PFSK-1 (cell line): ENCODE measurements around the gene NRG3.
A peak's percentile ranks its signal among the peaks of the same experiment; 100 is the strongest.

Experiments
- FOXP2 ChIP-seq: optimal IDR thresholded peaks from 2 replicates; pipeline ENCODE3; 2011; ENCODE audit warnings: borderline replicate concordance, control low read depth, inconsistent platforms; ENCODE audit not compliant: insufficient read depth; ENCODE audit errors: extremely low read length, extremely low read depth
- POLR2AphosphoS5 ChIP-seq: IDR thresholded peaks from 2 replicates; pipeline ENCODE4 v1.6.1; 2012; ENCODE audit warnings: low read depth, mild to moderate bottlenecking, control low read depth, low read length, moderate library complexity
- SIN3A ChIP-seq: IDR thresholded peaks from 2 replicates; pipeline ENCODE4 v1.6.1; 2012; ENCODE audit warnings: mild to moderate bottlenecking, low read length, moderate library complexity, borderline replicate concordance; ENCODE audit not compliant: insufficient read depth
- TAF1 ChIP-seq: IDR thresholded peaks from 2 replicates; pipeline ENCODE4 v1.6.1; 2012; ENCODE audit warnings: low read length, control low read depth, borderline replicate concordance; ENCODE audit not compliant: insufficient read depth
- TF ChIP-seq, protein P1 (sequence below), 2 experiments: IDR thresholded peaks; 2 replicates each; pipeline versions ENCODE4 v1.6.1 to v1.8.0; 2011 to 2012; ENCODE audit warnings: low read depth in 2 of 2, low read length in 2 of 2, control low read depth in 1 of 2, inconsistent platforms in 1 of 2, mild to moderate bottlenecking in 1 of 2, moderate library complexity in 1 of 2; ENCODE audit not compliant: insufficient read depth in 1 of 2

NRG3 gene

DNA sequence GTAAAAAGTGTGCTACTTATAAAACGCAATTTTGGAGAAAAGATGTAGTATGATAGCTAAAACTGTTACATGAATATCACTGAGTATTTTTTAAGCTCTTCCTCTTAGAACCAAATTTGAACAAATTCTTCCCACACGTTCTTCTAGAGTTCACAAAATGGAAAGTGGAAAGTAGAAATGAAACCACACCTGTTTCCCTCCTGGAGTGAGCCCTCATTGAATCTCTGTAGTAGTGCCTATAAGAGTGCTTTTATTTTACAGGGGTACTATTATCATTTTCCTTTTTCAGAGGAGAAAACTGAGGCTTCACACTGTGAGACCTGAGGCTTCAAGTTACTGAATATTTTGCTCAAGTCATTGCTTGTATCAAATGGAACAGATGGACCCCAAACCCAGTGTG is 393.0 kb downstream of the NRG3 start:
- TF ChIP-seq TAF1: no peak
- TF ChIP-seq SIN3A: no peak
- TF ChIP-seq FOXP2: no peak
- TF ChIP-seq, protein P1, sequence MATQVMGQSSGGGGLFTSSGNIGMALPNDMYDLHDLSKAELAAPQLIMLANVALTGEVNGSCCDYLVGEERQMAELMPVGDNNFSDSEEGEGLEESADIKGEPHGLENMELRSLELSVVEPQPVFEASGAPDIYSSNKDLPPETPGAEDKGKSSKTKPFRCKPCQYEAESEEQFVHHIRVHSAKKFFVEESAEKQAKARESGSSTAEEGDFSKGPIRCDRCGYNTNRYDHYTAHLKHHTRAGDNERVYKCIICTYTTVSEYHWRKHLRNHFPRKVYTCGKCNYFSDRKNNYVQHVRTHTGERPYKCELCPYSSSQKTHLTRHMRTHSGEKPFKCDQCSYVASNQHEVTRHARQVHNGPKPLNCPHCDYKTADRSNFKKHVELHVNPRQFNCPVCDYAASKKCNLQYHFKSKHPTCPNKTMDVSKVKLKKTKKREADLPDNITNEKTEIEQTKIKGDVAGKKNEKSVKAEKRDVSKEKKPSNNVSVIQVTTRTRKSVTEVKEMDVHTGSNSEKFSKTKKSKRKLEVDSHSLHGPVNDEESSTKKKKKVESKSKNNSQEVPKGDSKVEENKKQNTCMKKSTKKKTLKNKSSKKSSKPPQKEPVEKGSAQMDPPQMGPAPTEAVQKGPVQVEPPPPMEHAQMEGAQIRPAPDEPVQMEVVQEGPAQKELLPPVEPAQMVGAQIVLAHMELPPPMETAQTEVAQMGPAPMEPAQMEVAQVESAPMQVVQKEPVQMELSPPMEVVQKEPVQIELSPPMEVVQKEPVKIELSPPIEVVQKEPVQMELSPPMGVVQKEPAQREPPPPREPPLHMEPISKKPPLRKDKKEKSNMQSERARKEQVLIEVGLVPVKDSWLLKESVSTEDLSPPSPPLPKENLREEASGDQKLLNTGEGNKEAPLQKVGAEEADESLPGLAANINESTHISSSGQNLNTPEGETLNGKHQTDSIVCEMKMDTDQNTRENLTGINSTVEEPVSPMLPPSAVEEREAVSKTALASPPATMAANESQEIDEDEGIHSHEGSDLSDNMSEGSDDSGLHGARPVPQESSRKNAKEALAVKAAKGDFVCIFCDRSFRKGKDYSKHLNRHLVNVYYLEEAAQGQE (IDR thresholded peaks at IDR 0.05; ENCODE audit: insufficient read depth in 1 of 2, low read depth in 2 of 2, low read length in 2 of 2): no peak
- TF ChIP-seq POLR2AphosphoS5: no peak

GRCh38 chr10:82277591-82277990 is 402.6 kb downstream of the NRG3 start:
- no peak for TF ChIP-seq SIN3A
- no peak for TF ChIP-seq TAF1
- TF ChIP-seq FOXP2: no peak
- no peak for TF ChIP-seq POLR2AphosphoS5
- TF ChIP-seq, protein P1 (IDR thresholded peaks at IDR 0.05; ENCODE audit: insufficient read depth in 1 of 2, low read depth in 2 of 2, low read length in 2 of 2): no peak

GRCh38 chr10:82278401-82279182 is 403.6 kb downstream of the NRG3 start:
- TF ChIP-seq POLR2AphosphoS5: no peak

DNA sequence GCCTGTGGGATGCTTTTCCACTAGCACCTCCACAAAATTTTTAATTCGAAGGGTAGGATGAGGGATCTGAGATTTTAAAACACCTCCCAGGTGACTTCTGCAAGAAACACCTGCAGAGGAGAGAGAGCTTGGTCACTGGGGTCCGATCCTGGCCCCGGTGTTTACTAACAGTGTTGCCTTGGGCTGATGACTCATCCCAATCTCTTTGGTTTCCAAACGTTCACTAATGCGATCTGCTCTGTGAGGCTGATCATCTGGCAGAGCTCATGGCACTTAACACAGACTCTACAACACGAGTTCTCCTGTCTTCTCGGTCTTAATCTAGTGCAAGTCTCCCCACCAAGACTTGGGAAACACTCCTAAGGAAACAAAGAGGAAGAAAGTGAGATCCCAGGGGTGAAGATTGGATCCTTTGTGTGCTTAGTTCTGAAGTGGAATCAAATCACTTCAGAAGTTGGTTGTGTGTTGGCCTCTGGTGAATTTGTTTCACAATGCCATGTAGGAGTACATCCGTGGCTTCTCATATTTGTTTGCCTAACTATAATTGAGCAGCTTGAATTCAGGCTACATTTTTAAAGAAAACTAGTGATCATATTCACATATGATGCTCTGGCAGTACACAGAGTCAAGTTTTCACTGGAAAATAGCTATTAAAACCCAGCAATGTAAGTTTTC is 407.9 kb downstream of the NRG3 start:
- TF ChIP-seq TAF1: no peak; the same call in 1 of the 2 replicates
- TF ChIP-seq FOXP2: peak; percentile 86
- TF ChIP-seq, protein P1 (IDR thresholded peaks at IDR 0.05; ENCODE audit: insufficient read depth in 1 of 2, low read depth in 2 of 2, low read length in 2 of 2): no peak
- no peak for TF ChIP-seq POLR2AphosphoS5
- no peak for TF ChIP-seq SIN3A

- TF ChIP-seq SIN3A (no peak), POLR2AphosphoS5 (no peak), TAF1 (no peak), FOXP2 (no peak)
- TF ChIP-seq, protein P1 (IDR thresholded peaks at IDR 0.05; ENCODE audit: insufficient read depth in 1 of 2, low read depth in 2 of 2, low read length in 2 of 2): no peak
Observed at GRCh38 chr10:82284180-82284579, 409.2 kb downstream of the NRG3 start.
